B cell (primary cell): ENCODE results near the gene PRMT5. TPM values are rescaled to one million over a fixed set of nuclear protein-coding genes. Genes with fewer than 3 reads are reported as not detected.
A peak's percentile ranks its signal among the peaks of the same experiment; 100 is the strongest.

Source experiments
- ATAC-seq: fragments of 200-7000 bp; cut with Tn5 transposase; one replicate; pipeline ENCODE4 v1.10.0; 2021; ENCODE audit warnings: low read depth, mild to moderate bottlenecking, moderate number of reproducible peaks, moderate library complexity
- CTCF ChIA-PET: fragments of 350-600 bp; sonication (Branson Sonifier 250); formaldehyde crosslinking; loops from one replicate; lab custom pipeline; 2021; ENCODE audit warnings: antibody characterized with exemption, inconsistent platforms; lab: Charles Lee
- POLR2A ChIA-PET: fragments of 350-600 bp; sonication (Branson Sonifier 250); formaldehyde crosslinking; loops from one replicate; lab custom pipeline; 2021; ENCODE audit warnings: antibody characterized with exemption; lab: Charles Lee
- DNase-seq: peaks from one replicate; pipeline ENCODE4 v3.0.0; 2013
- H2AFZ ChIP-seq: 2 replicates; pipeline ENCODE4 v1.6.1; 2012; ENCODE audit warnings: mild to moderate bottlenecking, low read depth, low read length; ENCODE audit not compliant: insufficient read depth, poor library complexity, severe bottlenecking
- H3K27ac ChIP-seq, 2 donors: 1 replicate in 1 of 2; 2 replicates in 1 of 2; pipeline ENCODE4 v1.5.1; 2012 to 2013; ENCODE audit warnings: low read length in 2 of 2, mild to moderate bottlenecking in 2 of 2, moderate library complexity in 1 of 2
- H3K27me3 ChIP-seq, 4 experiments: fragments of 200-600 bp in 1 of 4; sonication (generic) in 1 of 4; replicated peaks in 1 of 4; 1 replicate in 2 of 4; 2 replicates in 2 of 4; pipeline versions ENCODE4 v1.6.1 to v1.7.0; 2013 to 2016; ENCODE audit warnings: low read length in 3 of 4, mild to moderate bottlenecking in 2 of 4, mixed read lengths in 1 of 4, moderate library complexity in 1 of 4; ENCODE audit not compliant: insufficient read depth in 4 of 4, control insufficient read depth in 3 of 4; ENCODE audit errors: control extremely low read depth in 1 of 4
- H3K36me3 ChIP-seq, 2 experiments: replicated peaks in 1 of 2; 1 replicate in 1 of 2; 2 replicates in 1 of 2; pipeline versions ENCODE4 v1.6.1 to v1.7.1; 2013; ENCODE audit warnings: low read length in 1 of 2; ENCODE audit not compliant: insufficient read depth in 2 of 2, control insufficient read depth in 1 of 2; ENCODE audit errors: control extremely low read depth in 1 of 2, extremely low read depth in 1 of 2
- H3K4me1 ChIP-seq, 2 donors: fragments of 200-600 bp in 1 of 2; sonication (generic) in 1 of 2; 1 replicate in 1 of 2; 2 replicates in 1 of 2; pipeline versions ENCODE4 v1.5.1 to v1.6.1; 2013 to 2017; ENCODE audit warnings: low read length in 2 of 2; ENCODE audit not compliant: control insufficient read depth in 2 of 2, insufficient read depth in 2 of 2
- H3K4me2 ChIP-seq: replicated peaks from 2 replicates; pipeline ENCODE3; 2012; ENCODE audit warnings: mild to moderate bottlenecking, low read depth, low read length; ENCODE audit not compliant: poor library complexity, severe bottlenecking
- H3K4me3 ChIP-seq, 5 experiments: fragments of 200-600 bp in 1 of 5; sonication (generic) in 1 of 5; 1 replicate in 3 of 5; 2 replicates in 2 of 5; pipeline versions ENCODE4 v1.5.1 to v1.7.0; 2011 to 2016; ENCODE audit warnings: low read length in 4 of 5, mild to moderate bottlenecking in 4 of 5, low read depth in 2 of 5, control low read depth in 1 of 5, moderate library complexity in 1 of 5; ENCODE audit not compliant: insufficient read depth in 1 of 5; ENCODE audit errors: control extremely low read depth in 1 of 5, extremely low read depth in 1 of 5
- H3K79me2 ChIP-seq: fragments of 200-600 bp; sonication (generic); one replicate; pipeline ENCODE4 v1.6.0; 2016; ENCODE audit warnings: low read length; ENCODE audit not compliant: control insufficient read depth, insufficient read depth
- H3K9ac ChIP-seq: fragments of 200-600 bp; sonication (generic); 2 replicates; pipeline ENCODE4 v1.6.1; 2017; ENCODE audit warnings: mild to moderate bottlenecking, low read length, moderate library complexity
- H3K9me3 ChIP-seq, 3 donors: one replicate each; pipeline versions ENCODE4 v1.6.1 to v1.7.1; 2013; ENCODE audit warnings: low read length in 2 of 3; ENCODE audit not compliant: control insufficient read depth in 2 of 3, insufficient read depth in 1 of 3; ENCODE audit errors: control extremely low read depth in 1 of 3
- H4K20me1 ChIP-seq: 2 replicates; pipeline ENCODE4 v1.6.0; 2012; ENCODE audit warnings: mild to moderate bottlenecking, low read length; ENCODE audit not compliant: insufficient read depth, control insufficient read depth, poor library complexity, severe bottlenecking
- H3K27ac Mint-ChIP-seq: one replicate; pipeline ENCODE4 v1.8.0; 2021; ENCODE audit warnings: mixed read lengths
- H3K27me3 Mint-ChIP-seq: one replicate; pipeline ENCODE4 v1.8.0; 2021; ENCODE audit warnings: mixed read lengths
- H3K4me1 Mint-ChIP-seq: one replicate; pipeline ENCODE4 v1.8.0; 2021; ENCODE audit warnings: mixed read lengths
- H3K4me3 Mint-ChIP-seq: one replicate; pipeline ENCODE4 v1.8.0; 2021; ENCODE audit warnings: mixed read lengths
- H3K9me3 Mint-ChIP-seq: one replicate; pipeline ENCODE4 v1.8.0; 2022; ENCODE audit warnings: mixed read lengths; ENCODE audit not compliant: insufficient read depth
- EZH2 ChIP-seq: IDR thresholded peaks from 2 replicates; pipeline ENCODE4 v1.6.1; 2012; ENCODE audit warnings: borderline replicate concordance, low read depth, mild to moderate bottlenecking, moderate library complexity, low read length; ENCODE audit not compliant: insufficient read depth, poor library complexity, severe bottlenecking
- WGBS: methylation state at CpG from one replicate; pipeline ENCODE4 v1.1.5; 2013; ENCODE audit warnings: missing lambda C conversion rate; ENCODE audit not compliant: insufficient coverage; 5-methylcytosine and 5-hydroxymethylcytosine counted together
- intact Hi-C: fragments of 100-400 bp; cut with micrococcal nuclease; formaldehyde crosslinking; loops from one replicate; pipeline ENCODE4 v1.10.0; 2022
- polyA plus RNA-seq: library from polyadenylated mRNA; depleted of rRNA; stranded (reverse); fragments of >200 nt; gene quantifications from 2 replicates; pipeline ENCODE4 v1.2.3, GENCODE V29; 2012
- total RNA-seq, 2 donors: library from RNA; stranded (reverse); fragments of 120-200 nt in 1 of 2; gene quantifications; 1 replicate in 1 of 2; 2 replicates in 1 of 2; pipeline versions ENCODE4 v1.2.3 to v1.2.4, GENCODE V29; 2013 to 2022
- TF ChIP-seq, protein P1 (sequence below): fragments of 200-600 bp; IDR thresholded peaks from one replicate; pipeline ENCODE4 v1.8.0; 2022; ENCODE audit warnings: antibody characterized with exemption, mild to moderate bottlenecking

Gene PRMT5
- total and polyA plus RNA-seq, 2 donors (not counting 1 experiment from before 2014, with no cell fraction given) = 38.8 to 50.4 TPM

- Mint-ChIP-seq H3K9me3 (no peaks in the 10 kb centered on the region), H3K4me1 (peaks cover 40% of the 10 kb centered on the region), H3K27me3 (no peaks in the 10 kb centered on the region), H3K4me3 (no peak overlapping the region), H3K27ac (peak overlapping the region; percentile 75)
- no peak for ATAC-seq
- Histone ChIP-seq H3K79me2 (peaks cover 11% of the 10 kb centered on the region), H3K9me3 (no peaks in the 10 kb centered on the region), H3K4me3 (no peak overlapping the region), H3K4me1 (peaks cover 39 to 47% of the 10 kb centered on the region in 2 donors), H3K4me2 (no peak overlapping the region), H3K27ac (no peak overlapping the region), H4K20me1 (no peaks in the 10 kb centered on the region), H3K36me3 (peaks cover 0 to 6% of the 10 kb centered on the region in 2 experiments), H3K27me3 (no peaks in the 10 kb centered on the region), H3K9ac (no peak overlapping the region), H2AFZ (no peak overlapping the region)
- TF ChIP-seq, protein P1, sequence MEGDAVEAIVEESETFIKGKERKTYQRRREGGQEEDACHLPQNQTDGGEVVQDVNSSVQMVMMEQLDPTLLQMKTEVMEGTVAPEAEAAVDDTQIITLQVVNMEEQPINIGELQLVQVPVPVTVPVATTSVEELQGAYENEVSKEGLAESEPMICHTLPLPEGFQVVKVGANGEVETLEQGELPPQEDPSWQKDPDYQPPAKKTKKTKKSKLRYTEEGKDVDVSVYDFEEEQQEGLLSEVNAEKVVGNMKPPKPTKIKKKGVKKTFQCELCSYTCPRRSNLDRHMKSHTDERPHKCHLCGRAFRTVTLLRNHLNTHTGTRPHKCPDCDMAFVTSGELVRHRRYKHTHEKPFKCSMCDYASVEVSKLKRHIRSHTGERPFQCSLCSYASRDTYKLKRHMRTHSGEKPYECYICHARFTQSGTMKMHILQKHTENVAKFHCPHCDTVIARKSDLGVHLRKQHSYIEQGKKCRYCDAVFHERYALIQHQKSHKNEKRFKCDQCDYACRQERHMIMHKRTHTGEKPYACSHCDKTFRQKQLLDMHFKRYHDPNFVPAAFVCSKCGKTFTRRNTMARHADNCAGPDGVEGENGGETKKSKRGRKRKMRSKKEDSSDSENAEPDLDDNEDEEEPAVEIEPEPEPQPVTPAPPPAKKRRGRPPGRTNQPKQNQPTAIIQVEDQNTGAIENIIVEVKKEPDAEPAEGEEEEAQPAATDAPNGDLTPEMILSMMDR = no peak
- no peak for TF ChIP-seq EZH2
- no peak for DNase-seq
- POLR2A ChIA-PET = no interaction called here
- intact Hi-C loops = no loop called here
- no CpG with 5 or more reads among the region's 1 CpG for WGBS
- CTCF ChIA-PET = interaction anchor here (3.6 to 6.7 kb wide), 3 partner anchors 11 to 320 kb away, joined by 24 to 76 read pairs (median 52); partner anchors contain the start of gene LRP10
These were observed 38.8 kb downstream of the PRMT5 start for GRCh38 chr14:22890416-22890815.

- DNase-seq (peak; percentile 82), ATAC-seq (peak; percentile 29)
- Histone ChIP-seq H3K4me2 (peak overlapping the region; percentile 85), H3K4me1 (peaks cover 39 to 63% of the 10 kb centered on the region in 2 donors), H4K20me1 (no peaks in the 10 kb centered on the region), H3K27me3 (no peaks in the 10 kb centered on the region), H3K4me3 (peak overlapping the region in 4 of 5 experiments; percentile 44 to 83 (median 67)), H3K27ac (peak overlapping the region; percentile 85 to 94), H3K79me2 (peaks cover 19% of the 10 kb centered on the region), H3K9me3 (no peaks in the 10 kb centered on the region), H2AFZ (no peak overlapping the region), H3K36me3 (peaks cover 0 to 6% of the 10 kb centered on the region in 2 experiments), H3K9ac (peak overlapping the region; percentile 75)
- intact Hi-C loops = loop anchor here (1.0 to 5.0 kb wide), 4 partner anchors 12 to 414 kb away; partner anchors contain the start of genes LRP10 and PPP1R3E
- ChIA-PET CTCF (interaction anchor here (0.7 to 6.7 kb wide), 15 partner anchors 13 to 500 kb away, joined by 3 to 76 read pairs (median 5); partner anchors contain the start of genes ACIN1, C14orf119 and LRP10), POLR2A (interaction anchor here (0.5 to 5.3 kb wide), 9 partner anchors 8 to 447 kb away, joined by 3 to 61 read pairs (median 4); partner anchors contain the start of genes LRP10 and RBM23)
- H3K4me3 Mint-ChIP-seq = peak overlapping the region; percentile 97
- H3K27me3 Mint-ChIP-seq = no peaks in the 10 kb centered on the region
- H3K9me3 Mint-ChIP-seq = no peaks in the 10 kb centered on the region
- TF ChIP-seq EZH2 = no peak
- TF ChIP-seq, protein P1 = no peak
- 0% methylated on average over 1 of the region's 4 CpGs for WGBS
- H3K4me1 Mint-ChIP-seq = peaks cover 54% of the 10 kb centered on the region
- H3K27ac Mint-ChIP-seq = peak overlapping the region; percentile 99
These were observed 40.5 kb downstream of the PRMT5 start for GRCh38 chr14:22888662-22889061.
